ENCODE results near the gene GTPBP2.

- TF ChIP-seq ARID4B (CRISPR knock-in tag; IDR thresholded peaks at IDR 0.05; ENCODE audit: borderline replicate concordance) (no peak), PRRX2 (CRISPR knock-in tag; IDR thresholded peaks at IDR 0.05) (no peak), ATF2 (CRISPR knock-in tag; IDR thresholded peaks at IDR 0.05; ENCODE audit: borderline replicate concordance, low read depth) (no peak), CTCF (IDR thresholded peaks at IDR 0.05) (no peak), ZBTB43 (CRISPR knock-in tag; IDR thresholded peaks at IDR 0.05) (no peak), ESRRA (CRISPR knock-in tag; IDR thresholded peaks at IDR 0.05; ENCODE audit: borderline replicate concordance) (no peak), CREB1 (CRISPR knock-in tag; IDR thresholded peaks at IDR 0.05) (no peak), HMGXB4 (CRISPR knock-in tag; IDR thresholded peaks at IDR 0.05) (no peak), IRF1 (CRISPR knock-in tag; IDR thresholded peaks at IDR 0.05) (no peak)
Observed at GRCh38 chr6:43677759-43678158, 48.7 kb upstream of the GTPBP2 start.
